Measurements from ENCODE around the gene IKZF1.

- TF ChIP-seq EZH2 (IDR thresholded peaks at IDR 0.05) (no peak), POLR2AphosphoS5 (IDR thresholded peaks at IDR 0.05; ENCODE audit: borderline replicate concordance, low read depth, low read length) (no peak), FOXP2 (optimal IDR thresholded peaks at IDR 0.05; ENCODE audit: control extremely low read depth, extremely low read length, insufficient read depth) (no peak)
Observed at GRCh38 chr7:50352282-50352681, 47.8 kb downstream of the IKZF1 start.
